Retinal pigment epithelial cell (primary cell): ENCODE measurements around the gene PRKAG2.

Source experiments
- DNase-seq: peaks from one replicate; pipeline ENCODE4 v3.0.0-alpha.2; 2010; ENCODE audit warnings: low read depth
- H3K4me3 ChIP-seq: 2 replicates; pipeline ENCODE4 v1.5.1; 2011; ENCODE audit warnings: mild to moderate bottlenecking, low read length, control low read depth, moderate library complexity
- CTCF ChIP-seq: conservative IDR thresholded peaks from 2 replicates; pipeline ENCODE4 v1.5.1; 2011; ENCODE audit warnings: low read depth, low read length, control low read depth, inconsistent platforms

Gene PRKAG2

GRCh38 chr7:151836927-151837205 is 40.0 kb downstream of the PRKAG2 start:
- no peak overlapping the region for H3K4me3 ChIP-seq
- no peak for DNase-seq
- no peak for TF ChIP-seq CTCF

- TF ChIP-seq CTCF, result no peak
- no peak for DNase-seq
- H3K4me3 ChIP-seq, result no peak overlapping the region
Observed at GRCh38 chr7:151836191-151836926, 40.6 kb downstream of the PRKAG2 start.

- DNase-seq, result no peak
- no peak for TF ChIP-seq CTCF
- no peak overlapping the region for H3K4me3 ChIP-seq
Observed at GRCh38 chr7:151835636-151836035, 41.3 kb downstream of the PRKAG2 start.

GRCh38 chr7:151834271-151835035 is 42.5 kb downstream of the PRKAG2 start:
- TF ChIP-seq CTCF, result no peak

GRCh38 chr7:151833691-151834090 is 43.2 kb downstream of the PRKAG2 start:
- TF ChIP-seq CTCF, result no peak
- H3K4me3 ChIP-seq, result no peak overlapping the region
- DNase-seq, result no peak

More at GRCh38 chr7:151834271-151835035, 42.5 kb downstream of the PRKAG2 start:
- no peak for DNase-seq
- no peak overlapping the region for H3K4me3 ChIP-seq

- no peak for TF ChIP-seq CTCF
- no peak overlapping the region for H3K4me3 ChIP-seq
- DNase-seq, result no peak
Observed at GRCh38 chr7:151833213-151833651, 43.7 kb downstream of the PRKAG2 start.

GRCh38 chr7:151832656-151833055 is 44.3 kb downstream of the PRKAG2 start:
- no peak for TF ChIP-seq CTCF
- no peak overlapping the region for H3K4me3 ChIP-seq
- no peak for DNase-seq
